Loucy (cell line): ENCODE results near the gene APLP2.

Experiments
- H2AFZ ChIP-seq: fragments of 200-600 bp; sonication (generic); 2 replicates; pipeline ENCODE4 v1.6.0; 2016; ENCODE audit warnings: antibody characterized with exemption, mild to moderate bottlenecking, low read length, moderate library complexity
- H3F3A ChIP-seq: fragments of 200-600 bp; 2 replicates; pipeline ENCODE4 v1.6.0; 2016; ENCODE audit warnings: antibody characterized with exemption, low read depth, mild to moderate bottlenecking
- H3K27me3 ChIP-seq: fragments of 200-600 bp; sonication (generic); 2 replicates; pipeline ENCODE4 v1.6.1; 2014; ENCODE audit warnings: low read length, mild to moderate bottlenecking; ENCODE audit not compliant: insufficient read depth, poor library complexity, severe bottlenecking
- H3K36me3 ChIP-seq: fragments of 200-600 bp; sonication (generic); 2 replicates; pipeline ENCODE4 v1.6.1; 2016; ENCODE audit warnings: low read length; ENCODE audit not compliant: insufficient read depth
- H3K4me1 ChIP-seq: fragments of 200-600 bp; sonication (generic); 2 replicates; pipeline ENCODE4 v1.5.1; 2014; ENCODE audit warnings: low read length, mild to moderate bottlenecking; ENCODE audit not compliant: insufficient read depth, poor library complexity, severe bottlenecking
- H3K4me2 ChIP-seq: fragments of 200-600 bp; sonication (generic); 2 replicates; pipeline ENCODE4 v1.6.0; 2014; ENCODE audit warnings: antibody characterized with exemption, low read length, low read depth, mild to moderate bottlenecking; ENCODE audit not compliant: poor library complexity, severe bottlenecking
- H3K4me3 ChIP-seq: fragments of 200-600 bp; sonication (generic); 2 replicates; pipeline ENCODE4 v1.5.1; 2014; ENCODE audit warnings: low read length, mild to moderate bottlenecking, mixed read lengths; ENCODE audit not compliant: poor library complexity, severe bottlenecking
- H3K79me2 ChIP-seq: fragments of 200-600 bp; sonication (generic); 2 replicates; pipeline ENCODE4 v1.6.1; 2014; ENCODE audit warnings: low read length; ENCODE audit not compliant: insufficient read depth
- H3K9ac ChIP-seq: fragments of 200-600 bp; sonication (generic); 2 replicates; pipeline ENCODE4 v1.6.0; 2014; ENCODE audit warnings: mild to moderate bottlenecking, low read depth, low read length, moderate library complexity; ENCODE audit not compliant: poor library complexity, severe bottlenecking
- H3K9me2 ChIP-seq: fragments of 200-600 bp; sonication (generic); replicated peaks from 2 replicates; pipeline ENCODE4 v1.6.1; 2016; ENCODE audit warnings: low read depth, low read length, mixed read lengths
- H3K9me3 ChIP-seq: fragments of 200-600 bp; sonication (generic); 2 replicates; pipeline ENCODE4 v1.6.1; 2014; ENCODE audit warnings: mild to moderate bottlenecking, antibody characterized with exemption, low read length, low read depth; ENCODE audit not compliant: insufficient read depth
- H4K20me1 ChIP-seq: fragments of 200-600 bp; sonication (generic); 2 replicates; pipeline ENCODE4 v1.6.0; 2014; ENCODE audit warnings: antibody characterized with exemption, low read length, mild to moderate bottlenecking; ENCODE audit not compliant: insufficient read depth, poor library complexity, severe bottlenecking
- EZH2phosphoT487 ChIP-seq: fragments of 200-600 bp; IDR thresholded peaks from 2 replicates; pipeline ENCODE4 v1.6.1; 2018; ENCODE audit warnings: antibody characterized with exemption, mild to moderate bottlenecking, moderate library complexity, borderline replicate concordance
- TF ChIP-seq, protein P1 (sequence below): fragments of 200-600 bp; sonication (generic); conservative IDR thresholded peaks from 2 replicates; pipeline ENCODE4 v1.5.1; 2014; ENCODE audit warnings: mild to moderate bottlenecking, antibody characterized with exemption, low read length

APLP2 gene

DNA sequence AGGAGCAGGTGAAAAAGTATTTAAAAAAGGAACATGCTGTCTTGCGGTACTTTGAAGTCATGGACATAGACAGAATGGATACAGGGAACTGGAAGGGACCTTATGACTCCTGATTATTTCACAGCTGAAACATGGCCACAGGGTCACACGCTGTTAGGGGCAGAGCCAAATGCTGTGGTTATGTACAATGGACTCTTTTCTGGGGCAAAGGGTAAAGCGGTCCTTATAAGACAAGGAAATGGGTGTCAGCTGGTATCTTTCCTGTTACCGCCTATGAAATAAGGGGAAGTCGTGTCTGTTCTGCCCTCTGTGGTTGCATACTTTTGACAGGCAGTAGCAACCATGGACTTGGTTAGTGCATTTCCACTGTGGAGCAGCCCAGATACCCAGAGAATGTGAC is 77.1 kb downstream of the APLP2 start:
- Histone ChIP-seq H3K4me3 (peak overlapping the region; percentile 3), H3K9me3 (no peaks in the 10 kb centered on the region), H4K20me1 (no peaks in the 10 kb centered on the region), H3K4me1 (peaks cover 17% of the 10 kb centered on the region), H3K9me2 (no peaks in the 10 kb centered on the region), H3K9ac (no peak overlapping the region), H2AFZ (no peak overlapping the region), H3K36me3 (peaks cover 35% of the 10 kb centered on the region; the same call in 1 of the 2 replicates), H3K27me3 (no peaks in the 10 kb centered on the region), H3K79me2 (no peaks in the 10 kb centered on the region), H3F3A (no peaks in the 10 kb centered on the region), H3K4me2 (peak overlapping the region; percentile 41)
- no peak for TF ChIP-seq EZH2phosphoT487
- TF ChIP-seq, protein P1, sequence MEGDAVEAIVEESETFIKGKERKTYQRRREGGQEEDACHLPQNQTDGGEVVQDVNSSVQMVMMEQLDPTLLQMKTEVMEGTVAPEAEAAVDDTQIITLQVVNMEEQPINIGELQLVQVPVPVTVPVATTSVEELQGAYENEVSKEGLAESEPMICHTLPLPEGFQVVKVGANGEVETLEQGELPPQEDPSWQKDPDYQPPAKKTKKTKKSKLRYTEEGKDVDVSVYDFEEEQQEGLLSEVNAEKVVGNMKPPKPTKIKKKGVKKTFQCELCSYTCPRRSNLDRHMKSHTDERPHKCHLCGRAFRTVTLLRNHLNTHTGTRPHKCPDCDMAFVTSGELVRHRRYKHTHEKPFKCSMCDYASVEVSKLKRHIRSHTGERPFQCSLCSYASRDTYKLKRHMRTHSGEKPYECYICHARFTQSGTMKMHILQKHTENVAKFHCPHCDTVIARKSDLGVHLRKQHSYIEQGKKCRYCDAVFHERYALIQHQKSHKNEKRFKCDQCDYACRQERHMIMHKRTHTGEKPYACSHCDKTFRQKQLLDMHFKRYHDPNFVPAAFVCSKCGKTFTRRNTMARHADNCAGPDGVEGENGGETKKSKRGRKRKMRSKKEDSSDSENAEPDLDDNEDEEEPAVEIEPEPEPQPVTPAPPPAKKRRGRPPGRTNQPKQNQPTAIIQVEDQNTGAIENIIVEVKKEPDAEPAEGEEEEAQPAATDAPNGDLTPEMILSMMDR = no peak

DNA sequence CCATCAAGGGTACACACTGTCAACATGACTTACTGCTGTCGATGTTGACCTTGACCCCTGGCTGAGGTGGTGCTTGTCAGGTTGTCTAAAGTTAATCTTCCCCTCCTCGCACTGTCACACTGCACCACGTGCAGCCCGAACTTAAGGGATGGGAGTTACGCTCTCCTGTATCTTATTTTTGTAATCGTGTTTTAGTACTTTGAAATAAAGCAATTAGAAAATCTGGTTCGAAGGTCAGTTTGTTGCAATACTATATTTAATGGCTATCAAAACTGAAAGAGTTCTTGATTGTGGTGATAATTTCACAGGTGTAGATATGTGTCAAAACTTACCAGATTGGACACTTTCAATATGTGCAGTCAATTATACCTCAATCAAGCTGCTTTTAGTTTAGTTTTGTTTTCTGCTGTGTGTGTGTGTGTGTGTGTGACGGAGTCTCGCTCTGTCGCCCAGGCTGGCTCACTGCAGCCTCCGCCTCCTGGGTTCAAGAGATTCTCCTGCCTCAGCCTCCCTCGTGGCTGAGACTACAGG is 79.2 kb downstream of the APLP2 start:
- H3K9me2 ChIP-seq = no peaks in the 10 kb centered on the region
- H3K4me3 ChIP-seq = no peak overlapping the region
- peaks cover 17% of the 10 kb centered on the region for H3K4me1 ChIP-seq
- no peaks in the 10 kb centered on the region for H3K79me2 ChIP-seq
- no peaks in the 10 kb centered on the region for H3K27me3 ChIP-seq
- H3K9me3 ChIP-seq = no peaks in the 10 kb centered on the region
- H3K36me3 ChIP-seq = peaks cover 14% of the 10 kb centered on the region; the same call in 1 of the 2 replicates
- no peaks in the 10 kb centered on the region for H3F3A ChIP-seq
- no peak overlapping the region for H2AFZ ChIP-seq
- TF ChIP-seq EZH2phosphoT487 = no peak
- TF ChIP-seq, protein P1 = no peak
- no peaks in the 10 kb centered on the region for H4K20me1 ChIP-seq
- no peak overlapping the region for H3K4me2 ChIP-seq
- H3K9ac ChIP-seq = no peak overlapping the region

DNA sequence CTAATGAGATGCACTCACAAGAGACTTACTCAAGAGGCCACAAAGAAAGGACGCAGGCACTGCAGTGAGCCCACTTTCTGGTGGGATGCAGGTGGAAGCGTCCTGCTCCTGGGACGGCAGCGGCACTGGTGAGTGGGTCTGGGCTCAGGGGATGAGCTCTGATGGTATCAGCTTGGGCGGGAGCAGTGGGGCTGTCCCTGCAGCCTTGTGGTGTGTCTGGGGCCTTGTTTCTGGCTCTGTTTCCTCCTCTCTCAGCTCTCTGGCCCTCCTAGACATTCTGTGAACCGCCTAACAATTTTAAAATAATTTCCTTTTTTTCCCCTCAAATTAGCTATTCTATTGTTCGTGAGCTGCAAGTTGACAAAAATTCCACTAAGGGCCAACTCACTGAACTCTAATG is 81.1 kb downstream of the APLP2 start:
- Histone ChIP-seq H3K4me3 (no peak overlapping the region), H4K20me1 (no peaks in the 10 kb centered on the region), H3K4me2 (no peak overlapping the region), H3K4me1 (peaks cover 27% of the 10 kb centered on the region), H3K79me2 (no peaks in the 10 kb centered on the region), H3F3A (no peaks in the 10 kb centered on the region), H3K9me3 (no peaks in the 10 kb centered on the region), H3K9me2 (no peaks in the 10 kb centered on the region), H3K9ac (no peak overlapping the region), H2AFZ (no peak overlapping the region), H3K27me3 (no peaks in the 10 kb centered on the region), H3K36me3 (no peaks in the 10 kb centered on the region)
- TF ChIP-seq, protein P1 = no peak
- no peak for TF ChIP-seq EZH2phosphoT487
